Stimulated activated CD8-positive, alpha-beta memory T cell treated with anti-CD3 and anti-CD28 coated beads, Interleukin-4, amount 100 ng/mL, for 4 hours (primary cell): ENCODE results near the gene CXCR5.
A peak's percentile ranks its signal among the peaks of the same experiment; 100 is the strongest.
"Not testable (repeated sequence)": the region's sequence is repeated elsewhere in the genome, so short reads cannot be mapped to it uniquely, and the experiment has no call there.

Experiments
- DNase-seq, 2 donors: peaks; one replicate each; pipeline ENCODE4 v3.0.0-alpha.2; 2020; ENCODE audit warnings: low read depth in 2 of 2, low spot score in 1 of 2

The CXCR5 gene

DNA sequence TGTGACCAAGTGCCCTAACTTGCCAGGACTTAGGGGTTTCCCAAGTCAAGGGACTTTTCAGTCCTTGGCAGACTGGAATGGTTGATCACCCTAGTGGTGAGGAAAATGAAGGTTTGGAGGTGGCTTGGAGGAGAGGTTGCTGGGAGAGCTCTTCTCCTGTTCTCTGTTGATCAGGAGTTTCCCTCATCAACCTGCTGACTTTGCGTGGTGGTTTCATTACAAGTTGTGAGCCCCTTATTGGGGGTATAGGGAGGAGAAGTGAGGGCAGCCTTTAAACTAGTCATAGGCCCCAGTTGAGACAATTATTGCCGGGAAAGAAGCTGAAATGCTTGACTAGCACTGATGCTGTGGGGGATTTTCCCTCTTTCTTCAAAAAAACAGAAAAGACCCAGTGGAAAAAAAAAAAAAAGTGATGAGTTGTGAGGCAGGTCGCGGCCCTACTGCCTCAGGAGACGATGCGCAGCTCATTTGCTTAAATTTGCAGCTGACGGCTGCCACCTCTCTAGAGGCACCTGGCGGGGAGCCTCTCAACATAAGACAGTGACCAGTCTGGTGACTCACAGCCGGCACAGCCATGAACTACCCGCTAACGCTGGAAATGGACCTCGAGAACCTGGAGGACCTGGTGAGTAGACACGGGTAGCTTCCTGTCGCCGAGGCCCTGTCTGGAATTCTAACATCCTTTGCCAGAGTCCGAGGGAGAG lies at the start of gene CXCR5:
Gene CXCR5, plus strand, starts transcription at position 525 of the 704 bp plus-strand sequence. Its CDS starts 50 bp downstream, at position 575.
- DNase-seq = no peak

GRCh38 chr11:118834427-118835028 lies 49.2 kb upstream of the CXCR5 start:
- DNase-seq = no peak

GRCh38 chr11:118837868-118838267 lies 45.8 kb upstream of the CXCR5 start:
- DNase-seq = no peak

- DNase-seq = no peak
These were observed 44.7 kb upstream of the CXCR5 start for GRCh38 chr11:118838905-118839553.

GRCh38 chr11:118841469-118842242 lies 42.0 kb upstream of the CXCR5 start:
- peak; percentile 2 to 17 for DNase-seq

GRCh38 chr11:118842369-118842768 lies 41.3 kb upstream of the CXCR5 start:
- no peak for DNase-seq

DNA sequence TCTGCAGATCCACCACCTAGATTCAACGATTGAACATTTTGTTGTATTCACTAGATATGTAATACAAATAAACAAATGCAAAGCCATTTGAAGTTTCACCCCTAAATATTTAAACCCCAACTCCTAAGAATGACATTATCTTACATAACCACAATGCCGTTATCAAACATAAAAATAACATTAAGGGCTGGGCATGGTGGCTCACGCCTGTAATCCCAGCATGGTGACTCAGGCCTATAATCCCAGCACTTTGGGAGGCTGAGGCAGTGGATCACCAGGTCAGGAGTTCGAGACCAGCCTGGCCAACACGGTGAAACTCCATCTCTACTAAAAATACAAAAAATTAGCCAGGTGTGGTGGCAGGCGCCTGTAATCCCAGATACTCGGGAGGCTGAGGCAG lies 40.8 kb upstream of the CXCR5 start:
- DNase-seq = not testable (repeated sequence)

- DNase-seq = no peak
These were observed 40.1 kb upstream of the CXCR5 start for GRCh38 chr11:118843565-118843964.

- DNase-seq = no peak
These were observed 38.3 kb upstream of the CXCR5 start for GRCh38 chr11:118845369-118845768.

- DNase-seq = no peak
These were observed 37.3 kb upstream of the CXCR5 start for GRCh38 chr11:118846181-118846935.

DNA sequence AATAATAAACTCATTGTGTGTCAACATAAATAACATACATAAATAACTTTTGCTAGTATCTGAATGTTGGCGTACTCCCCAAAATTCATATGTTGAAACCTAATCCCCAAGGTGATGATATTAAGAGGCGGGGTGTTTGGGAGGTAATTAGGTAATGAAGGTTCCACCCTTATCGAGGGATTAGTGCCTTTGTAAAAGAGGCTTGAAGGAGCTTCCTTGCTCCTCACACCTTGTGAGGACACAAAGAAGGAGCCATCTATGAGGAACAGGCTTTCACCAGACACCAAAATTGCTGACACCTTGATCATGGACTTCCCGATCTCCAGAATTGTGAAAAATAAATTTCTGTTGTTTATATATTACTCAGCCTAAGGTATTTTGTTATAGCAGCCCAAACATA lies 33.9 kb upstream of the CXCR5 start:
- no peak for DNase-seq

- no peak for DNase-seq
These were observed 31.7 kb upstream of the CXCR5 start for GRCh38 chr11:118851970-118852369.

- no peak for DNase-seq
These were observed 30.0 kb upstream of the CXCR5 start for GRCh38 chr11:118853678-118854077.

- no peak for DNase-seq
These were observed 27.4 kb upstream of the CXCR5 start for GRCh38 chr11:118856314-118856713.

- no peak for DNase-seq
These were observed 26.3 kb upstream of the CXCR5 start for GRCh38 chr11:118857385-118857784.

- DNase-seq = no peak
These were observed 23.7 kb upstream of the CXCR5 start for GRCh38 chr11:118859973-118860372.

DNA sequence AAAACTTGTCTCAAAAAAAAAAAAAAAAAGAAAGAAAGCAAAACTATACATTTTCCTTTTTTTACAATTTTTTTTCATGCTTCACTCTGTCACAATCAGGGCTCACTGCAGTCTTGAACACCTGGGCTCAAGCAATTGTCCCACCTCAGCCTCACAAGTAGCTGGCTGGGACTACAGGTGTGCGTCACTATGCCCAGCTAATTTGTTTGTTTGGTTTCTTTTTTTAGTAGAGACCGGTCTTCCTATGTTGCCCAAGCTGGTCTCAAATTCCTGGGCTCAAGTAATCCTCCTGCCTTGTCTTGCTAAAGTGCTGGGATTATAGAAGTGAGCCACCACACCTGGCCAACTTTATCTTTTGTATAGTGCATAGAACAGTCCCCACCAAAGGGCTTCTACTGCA lies 15.0 kb upstream of the CXCR5 start:
- DNase-seq = no peak

DNA sequence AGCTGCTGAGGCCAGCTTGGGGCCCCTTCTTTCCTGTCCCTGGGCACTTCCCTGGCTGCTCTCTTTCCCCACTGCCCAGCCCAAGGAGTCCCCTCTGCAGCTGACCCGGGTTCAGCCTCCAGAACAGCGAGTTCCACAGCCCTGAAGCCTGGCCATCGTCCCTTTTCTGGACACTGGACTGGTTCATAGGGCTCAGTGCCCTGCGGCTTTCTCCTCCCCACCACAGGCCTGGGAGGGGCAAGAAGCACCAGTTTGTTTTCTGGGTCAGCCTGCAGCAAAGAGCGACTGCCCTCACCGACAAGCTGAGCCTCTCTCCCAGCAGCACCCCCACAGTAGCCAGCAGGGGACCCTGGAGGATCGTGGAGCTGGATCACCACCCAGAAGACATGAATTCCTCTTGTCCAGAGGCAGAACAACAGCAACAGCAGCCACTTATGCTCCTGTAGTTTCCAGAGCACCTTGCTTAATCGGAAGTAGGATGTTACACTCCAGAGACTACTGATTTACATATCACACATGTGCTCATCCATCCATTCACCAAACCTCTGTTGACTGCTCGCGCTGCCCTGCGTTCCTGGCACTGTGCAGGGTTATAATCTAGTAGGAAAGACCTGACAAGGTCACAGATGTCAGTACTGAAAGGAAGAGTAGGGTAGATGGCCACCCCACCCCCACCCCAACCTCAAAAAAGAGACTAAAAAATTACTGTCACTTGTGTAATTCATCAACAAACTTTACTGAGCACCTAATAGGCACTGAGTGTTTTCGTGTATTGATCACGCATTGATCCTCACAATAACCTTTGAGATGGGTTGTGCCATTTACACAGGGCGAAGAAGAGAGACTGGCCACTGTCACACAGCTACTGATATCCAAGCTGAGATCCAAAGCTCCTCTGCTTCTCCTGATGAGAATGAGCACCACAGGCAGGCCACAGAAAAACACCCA lies 13.0 kb upstream of the CXCR5 start:
- no peak for DNase-seq

GRCh38 chr11:118872403-118872821 lies 11.3 kb upstream of the CXCR5 start:
- DNase-seq = no peak

DNA sequence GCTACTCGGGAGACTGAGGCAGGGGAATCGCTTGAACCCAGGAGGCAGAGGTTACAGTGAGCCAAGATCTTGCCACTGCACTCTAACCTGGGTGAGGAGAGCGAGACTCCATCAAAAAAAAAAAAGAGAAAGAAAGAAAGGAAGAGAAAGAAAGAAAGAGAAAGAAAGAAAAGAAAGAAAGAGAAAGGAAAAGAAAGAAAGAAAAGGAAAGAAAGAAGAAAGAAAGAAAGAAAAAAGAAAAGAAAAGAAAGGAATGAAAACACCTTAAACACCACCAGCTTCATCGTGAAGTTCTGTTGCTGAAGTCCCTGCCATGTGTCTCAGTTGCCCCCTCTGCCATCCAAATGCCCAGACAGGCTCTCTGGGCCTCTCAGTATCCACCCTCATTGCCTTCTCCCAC lies 9.9 kb upstream of the CXCR5 start:
- no peak for DNase-seq
